Glutamatergic neuron (in vitro differentiated cells): ENCODE results near the gene CACNG4. TPM values are rescaled to one million over a fixed set of nuclear protein-coding genes. Genes with fewer than 3 reads are reported as not detected.

Experiments
- DNase-seq: peaks from one replicate; pipeline ENCODE4 v3.0.0; 2022
- H3K27ac Mint-ChIP-seq: one replicate; pipeline ENCODE4 v1.8.0; 2020; ENCODE audit warnings: mild to moderate bottlenecking, mixed read lengths, inconsistent platforms; ENCODE audit not compliant: unreplicated experiment
- H3K27me3 Mint-ChIP-seq: one replicate; pipeline ENCODE4 v1.8.0; 2020; ENCODE audit warnings: mild to moderate bottlenecking, moderate library complexity, mixed read lengths, inconsistent platforms; ENCODE audit not compliant: unreplicated experiment
- H3K36me3 Mint-ChIP-seq: one replicate; pipeline ENCODE4 v1.8.0; 2020; ENCODE audit warnings: mild to moderate bottlenecking, mixed read lengths, inconsistent platforms; ENCODE audit not compliant: unreplicated experiment
- H3K4me1 Mint-ChIP-seq: one replicate; pipeline ENCODE4 v1.8.0; 2020; ENCODE audit warnings: mild to moderate bottlenecking, low read depth, mixed read lengths, inconsistent platforms; ENCODE audit not compliant: unreplicated experiment
- H3K4me3 Mint-ChIP-seq: one replicate; pipeline ENCODE4 v1.8.0; 2020; ENCODE audit warnings: mild to moderate bottlenecking, mixed read lengths, inconsistent platforms; ENCODE audit not compliant: unreplicated experiment
- H3K9me3 Mint-ChIP-seq: one replicate; pipeline ENCODE4 v1.8.0; 2020; ENCODE audit warnings: mild to moderate bottlenecking, moderate library complexity, mixed read lengths, inconsistent platforms; ENCODE audit not compliant: unreplicated experiment
- total RNA-seq: library from RNA; stranded (reverse); fragmentation: NEBNext Ultra II Directional; extraction: Animal tissue kit (Norgen Biotek cat#: 25700); gene quantifications from one replicate; pipeline ENCODE4 v1.2.1, GENCODE V29; 2021; ENCODE audit not compliant: unreplicated experiment
- TF ChIP-seq, protein P1 (sequence below): fragments of 200-600 bp; sonication (generic); IDR thresholded peaks from one replicate; pipeline ENCODE4 v1.5.0; 2021; ENCODE audit not compliant: partially characterized antibody, unreplicated experiment

Gene CACNG4
- total RNA-seq, 1 donor from 2014 or later, result 105 TPM

DNA sequence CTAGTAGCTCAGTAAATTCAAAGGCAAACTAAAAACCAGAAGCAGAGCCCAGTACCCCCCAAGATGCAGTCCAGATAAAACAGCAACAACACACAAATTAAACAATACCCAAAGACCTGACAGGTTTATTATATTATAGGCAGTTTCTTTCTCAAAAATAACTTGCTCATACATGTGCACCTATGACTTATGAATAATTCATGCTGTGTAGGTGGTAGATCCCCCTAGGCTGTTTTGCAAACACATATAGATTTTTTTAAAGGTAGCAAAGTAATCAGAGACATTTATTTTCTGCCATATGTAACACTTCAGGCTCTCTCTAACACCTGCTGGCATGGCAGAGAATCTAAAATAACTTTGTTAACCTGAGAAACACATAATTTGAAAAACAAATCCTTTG lies 107.1 kb downstream of the CACNG4 start:
- Mint-ChIP-seq H3K4me1 (peaks cover 23% of the 10 kb centered on the region), H3K9me3 (peaks cover 3% of the 10 kb centered on the region), H3K36me3 (no peaks in the 10 kb centered on the region), H3K4me3 (no peak overlapping the region), H3K27ac (no peak overlapping the region), H3K27me3 (no peaks in the 10 kb centered on the region)
- no peak for DNase-seq
- TF ChIP-seq, protein P1, sequence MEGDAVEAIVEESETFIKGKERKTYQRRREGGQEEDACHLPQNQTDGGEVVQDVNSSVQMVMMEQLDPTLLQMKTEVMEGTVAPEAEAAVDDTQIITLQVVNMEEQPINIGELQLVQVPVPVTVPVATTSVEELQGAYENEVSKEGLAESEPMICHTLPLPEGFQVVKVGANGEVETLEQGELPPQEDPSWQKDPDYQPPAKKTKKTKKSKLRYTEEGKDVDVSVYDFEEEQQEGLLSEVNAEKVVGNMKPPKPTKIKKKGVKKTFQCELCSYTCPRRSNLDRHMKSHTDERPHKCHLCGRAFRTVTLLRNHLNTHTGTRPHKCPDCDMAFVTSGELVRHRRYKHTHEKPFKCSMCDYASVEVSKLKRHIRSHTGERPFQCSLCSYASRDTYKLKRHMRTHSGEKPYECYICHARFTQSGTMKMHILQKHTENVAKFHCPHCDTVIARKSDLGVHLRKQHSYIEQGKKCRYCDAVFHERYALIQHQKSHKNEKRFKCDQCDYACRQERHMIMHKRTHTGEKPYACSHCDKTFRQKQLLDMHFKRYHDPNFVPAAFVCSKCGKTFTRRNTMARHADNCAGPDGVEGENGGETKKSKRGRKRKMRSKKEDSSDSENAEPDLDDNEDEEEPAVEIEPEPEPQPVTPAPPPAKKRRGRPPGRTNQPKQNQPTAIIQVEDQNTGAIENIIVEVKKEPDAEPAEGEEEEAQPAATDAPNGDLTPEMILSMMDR, result no peak

DNA sequence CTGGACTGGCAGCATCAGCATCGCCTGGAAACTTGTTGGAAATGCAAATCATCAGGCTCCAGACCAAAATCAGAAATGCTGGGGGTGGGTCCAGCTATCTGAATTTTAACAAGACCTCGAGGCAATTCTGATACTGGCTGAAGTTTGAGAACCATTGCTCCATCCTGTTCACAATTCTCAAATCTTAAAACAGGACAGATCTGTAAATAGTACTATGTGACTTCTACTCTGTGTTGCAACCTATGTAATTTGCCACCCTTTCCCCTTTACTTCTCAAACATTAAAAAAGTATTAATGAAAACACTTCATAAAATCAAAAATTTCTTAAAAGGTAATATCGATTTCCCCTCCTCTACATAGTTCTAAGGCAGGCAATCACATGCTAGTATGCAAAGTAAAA lies 108.4 kb downstream of the CACNG4 start:
- TF ChIP-seq, protein P1, result no peak
- Mint-ChIP-seq H3K4me1 (peaks cover 16% of the 10 kb centered on the region), H3K36me3 (no peaks in the 10 kb centered on the region), H3K9me3 (peaks cover 3% of the 10 kb centered on the region), H3K4me3 (no peak overlapping the region), H3K27me3 (no peaks in the 10 kb centered on the region), H3K27ac (no peak overlapping the region)
- no peak for DNase-seq

DNA sequence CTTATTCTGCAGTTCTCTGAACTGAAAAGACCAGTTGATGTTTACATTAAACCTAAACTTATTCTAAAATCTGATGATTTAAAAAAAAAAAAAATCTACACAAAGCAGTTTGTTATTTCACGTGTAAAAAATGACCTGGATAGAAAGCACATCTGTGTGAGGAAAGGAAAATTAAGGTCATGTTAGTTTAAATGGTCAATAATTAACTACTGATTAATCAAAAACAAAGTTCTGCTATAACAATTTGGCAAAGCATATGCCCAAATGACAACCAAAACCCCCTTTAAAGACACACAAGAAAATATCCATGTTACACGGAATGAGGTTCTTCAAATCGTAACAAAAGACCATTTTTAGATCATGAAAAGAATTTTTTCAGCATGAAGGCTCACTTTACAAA lies 110.3 kb downstream of the CACNG4 start:
- no peaks in the 10 kb centered on the region for H3K4me1 Mint-ChIP-seq
- H3K4me3 Mint-ChIP-seq, result no peak overlapping the region
- no peaks in the 10 kb centered on the region for H3K9me3 Mint-ChIP-seq
- TF ChIP-seq, protein P1, result no peak
- no peak overlapping the region for H3K27ac Mint-ChIP-seq
- H3K36me3 Mint-ChIP-seq, result no peaks in the 10 kb centered on the region
- no peaks in the 10 kb centered on the region for H3K27me3 Mint-ChIP-seq
- no peak for DNase-seq

DNA sequence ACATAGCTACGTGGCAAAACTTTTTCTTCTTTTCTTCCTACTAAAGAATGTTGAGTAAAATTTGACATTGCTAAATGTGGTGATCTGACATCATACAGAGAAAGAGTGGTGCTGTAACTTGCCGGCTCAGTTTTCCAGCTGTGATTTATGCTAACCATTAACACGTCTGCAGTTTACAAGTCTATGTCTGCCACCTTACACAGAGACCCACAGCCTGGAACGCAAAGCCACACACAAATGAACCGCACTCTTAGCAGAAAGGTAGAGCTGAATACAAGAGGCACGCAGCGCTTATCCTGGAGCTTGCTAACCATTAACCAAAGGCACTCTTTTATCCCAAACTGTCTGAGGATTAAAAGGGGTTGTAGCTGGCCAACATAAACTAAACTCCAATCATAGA lies 111.8 kb downstream of the CACNG4 start:
- Mint-ChIP-seq H3K9me3 (no peaks in the 10 kb centered on the region), H3K27ac (no peak overlapping the region), H3K4me1 (no peaks in the 10 kb centered on the region), H3K27me3 (no peaks in the 10 kb centered on the region), H3K4me3 (no peak overlapping the region), H3K36me3 (no peaks in the 10 kb centered on the region)
- TF ChIP-seq, protein P1, result no peak
- no peak for DNase-seq

DNA sequence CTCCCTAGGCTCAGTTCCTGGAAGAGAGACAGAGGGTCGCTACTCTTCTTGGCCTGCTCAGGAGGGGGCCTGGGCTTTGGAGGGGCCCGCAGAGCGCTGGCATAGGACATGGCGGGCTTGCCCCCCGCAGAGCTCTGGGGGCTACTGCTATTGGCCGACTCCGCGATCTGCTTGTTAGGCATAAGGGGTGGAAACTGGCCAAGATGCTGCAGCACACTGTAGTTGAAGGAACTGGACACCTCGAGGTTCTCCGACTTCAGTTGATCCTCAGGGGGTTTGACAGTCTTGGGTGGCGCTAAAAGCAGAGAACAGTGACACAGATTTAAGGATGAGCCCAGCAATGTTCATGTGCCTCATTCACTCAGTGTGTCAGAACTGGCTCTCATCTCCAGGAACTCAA lies 113.8 kb downstream of the CACNG4 start:
- no peaks in the 10 kb centered on the region for H3K27me3 Mint-ChIP-seq
- no peaks in the 10 kb centered on the region for H3K9me3 Mint-ChIP-seq
- H3K36me3 Mint-ChIP-seq, result no peaks in the 10 kb centered on the region
- TF ChIP-seq, protein P1, result no peak
- no peaks in the 10 kb centered on the region for H3K4me1 Mint-ChIP-seq
- H3K27ac Mint-ChIP-seq, result no peak overlapping the region
- H3K4me3 Mint-ChIP-seq, result no peak overlapping the region
- DNase-seq, result no peak
